ENCODE data around the gene KREMEN1. TPM values are rescaled to one million over a fixed set of nuclear protein-coding genes. Genes with fewer than 3 reads are reported as not detected.
A peak's percentile ranks its signal among the peaks of the same experiment; 100 is the strongest.

KREMEN1 gene
- total RNA-seq, 2 experiments from 2014 or later: not detected

DNA sequence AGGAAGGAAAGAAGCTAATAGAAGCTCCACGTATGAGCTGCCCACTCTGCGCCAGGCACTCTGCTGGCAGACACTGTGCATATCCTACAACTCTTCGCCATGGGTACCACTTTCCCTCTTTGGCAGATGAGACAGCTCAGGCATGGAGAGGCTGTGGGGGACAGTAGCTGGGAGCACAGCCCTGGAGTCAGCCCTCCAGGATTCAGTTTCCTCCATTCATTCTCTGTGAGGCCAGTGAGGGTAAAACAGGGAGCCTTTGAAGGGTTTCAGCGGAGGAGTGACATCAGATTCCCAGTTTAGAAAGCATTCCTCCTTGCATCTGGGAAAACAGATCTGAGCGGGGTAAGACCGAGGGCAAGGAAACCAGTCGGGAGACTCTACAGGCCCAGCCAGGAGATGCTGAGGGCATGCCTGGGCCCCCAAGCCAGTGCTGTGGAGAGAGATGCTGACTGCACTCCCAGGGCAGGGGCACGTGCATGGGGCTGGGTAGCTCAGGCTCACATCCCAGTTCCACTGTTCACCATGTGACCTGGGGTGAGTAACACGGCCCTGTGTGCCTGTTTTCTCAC is 74.6 kb downstream of the KREMEN1 start:
- Mint-ChIP-seq H3K9me3 (no peaks in the 10 kb centered on the region), H3K4me1 (ENCODE audit: low read depth) (no peaks in the 10 kb centered on the region), H3K27me3 (peaks cover 4% of the 10 kb centered on the region), H3K4me3 (no peak overlapping the region), H3K27ac (no peak overlapping the region), H3K36me3 (ENCODE audit: low read depth) (no peaks in the 10 kb centered on the region)
- Histone ChIP-seq H3K27me3 (ENCODE audit: control insufficient read depth in 1 of 2, insufficient read depth in 2 of 2, low read length in 2 of 2) (peaks cover 0 to 3% of the 10 kb centered on the region in 2 experiments), H3K4me3 (ENCODE audit: low read length) (no peak overlapping the region), H3K36me3 (ENCODE audit: insufficient read depth, low read length) (no peaks in the 10 kb centered on the region), H3K4me1 (ENCODE audit: insufficient read depth, low read length) (no peaks in the 10 kb centered on the region), H3K9me3 (ENCODE audit: control insufficient read depth in 1 of 2, insufficient read depth in 1 of 2, low read length in 2 of 2) (no peaks in the 10 kb centered on the region), H3K27ac (ENCODE audit: low read depth in 1 of 2, low read length in 2 of 2) (no peak overlapping the region)
- POLR2A ChIA-PET: no interaction called here
- CTCF ChIA-PET: no interaction called here
- no peak for ATAC-seq (ENCODE audit: poor library complexity)
- no peak for TF ChIP-seq CTCF (IDR thresholded peaks at IDR 0.05)
- intact Hi-C loops (cut with DNase I, micrococcal nuclease): no loop called here
- DNase-seq: peak in 1 of 14 experiments; percentile 25

GRCh38 chr22:29148036-29148435 is 75.2 kb downstream of the KREMEN1 start:
- POLR2A ChIA-PET: no interaction called here
- H3K27ac ChIP-seq (ENCODE audit: low read depth in 1 of 2, low read length in 2 of 2): no peak overlapping the region
- H3K9me3 Mint-ChIP-seq: no peaks in the 10 kb centered on the region
- DNase-seq (no peak), ATAC-seq (ENCODE audit: poor library complexity) (no peak)
- H3K4me3 ChIP-seq (ENCODE audit: low read length): no peak overlapping the region
- no peak overlapping the region for H3K27ac Mint-ChIP-seq
- CTCF ChIA-PET: no interaction called here
- intact Hi-C loops (cut with DNase I, micrococcal nuclease): no loop called here
- no peak for TF ChIP-seq CTCF (IDR thresholded peaks at IDR 0.05)
- peaks cover 8% of the 10 kb centered on the region for H3K27me3 Mint-ChIP-seq
- H3K4me1 ChIP-seq (ENCODE audit: insufficient read depth, low read length): no peaks in the 10 kb centered on the region
- H3K4me1 Mint-ChIP-seq (ENCODE audit: low read depth): no peaks in the 10 kb centered on the region
- H3K36me3 Mint-ChIP-seq (ENCODE audit: low read depth): no peaks in the 10 kb centered on the region
- H3K27me3 ChIP-seq (ENCODE audit: control insufficient read depth in 1 of 2, insufficient read depth in 2 of 2, low read length in 2 of 2): peaks cover 0 to 3% of the 10 kb centered on the region in 2 experiments
- H3K4me3 Mint-ChIP-seq: no peak overlapping the region
- no peaks in the 10 kb centered on the region for H3K36me3 ChIP-seq (ENCODE audit: insufficient read depth, low read length)
- no peaks in the 10 kb centered on the region for H3K9me3 ChIP-seq (ENCODE audit: control insufficient read depth in 1 of 2, insufficient read depth in 1 of 2, low read length in 2 of 2)

- ChIA-PET CTCF (no interaction called here), POLR2A (no interaction called here)
- no peaks in the 10 kb centered on the region for H3K36me3 Mint-ChIP-seq (ENCODE audit: low read depth)
- Histone ChIP-seq H3K4me1 (ENCODE audit: insufficient read depth, low read length) (no peaks in the 10 kb centered on the region), H3K27me3 (ENCODE audit: control insufficient read depth in 1 of 2, insufficient read depth in 2 of 2, low read length in 2 of 2) (peaks cover 0 to 3% of the 10 kb centered on the region in 2 experiments), H3K36me3 (ENCODE audit: insufficient read depth, low read length) (no peaks in the 10 kb centered on the region), H3K9me3 (ENCODE audit: control insufficient read depth in 1 of 2, insufficient read depth in 1 of 2, low read length in 2 of 2) (no peaks in the 10 kb centered on the region), H3K4me3 (ENCODE audit: low read length) (no peak overlapping the region), H3K27ac (ENCODE audit: low read depth in 1 of 2, low read length in 2 of 2) (no peak overlapping the region)
- H3K4me1 Mint-ChIP-seq (ENCODE audit: low read depth): no peaks in the 10 kb centered on the region
- peak in 1 of 14 experiments; percentile 2 for DNase-seq
- no peak overlapping the region for H3K27ac Mint-ChIP-seq
- TF ChIP-seq CTCF (IDR thresholded peaks at IDR 0.05): no peak
- intact Hi-C loops (cut with DNase I, micrococcal nuclease): no loop called here
- H3K27me3 Mint-ChIP-seq: peaks cover 8% of the 10 kb centered on the region
- ATAC-seq (ENCODE audit: poor library complexity): no peak
- H3K4me3 Mint-ChIP-seq: no peak overlapping the region
- H3K9me3 Mint-ChIP-seq: no peaks in the 10 kb centered on the region
Measured at GRCh38 chr22:29148826-29149225, 76.0 kb downstream of the KREMEN1 start.

All from CD4-positive, alpha-beta T cell (primary cell).